ENCODE results near the gene ZNF497. TPM values are rescaled to one million over a fixed set of nuclear protein-coding genes. Genes with fewer than 3 reads are reported as not detected.
A peak's percentile ranks its signal among the peaks of the same experiment; 100 is the strongest.

The ZNF497 gene
- total and polyA plus RNA-seq, 2 of the 13 experiments (the other 11 are each of a cell fraction or from before 2014, with no cell fraction given), result 1.5 to 1.9 TPM

GRCh38 chr19:58406818-58407657, 44.5 kb upstream of the ZNF497 start (continued):
- TF ChIP-seq CTCF (CRISPR knock-in tag; IDR thresholded peaks at IDR 0.05) (peak; percentile 68), HDAC6 (IDR thresholded peaks at IDR 0.05; ENCODE audit: low read depth, low read length) (no peak), ZNF740 (CRISPR knock-in tag; IDR thresholded peaks at IDR 0.05) (no peak), EEA1 (CRISPR knock-in tag; IDR thresholded peaks at IDR 0.05; ENCODE audit: borderline replicate concordance) (no peak), THAP11 (CRISPR knock-in tag; IDR thresholded peaks at IDR 0.05) (peak; percentile 50), SRSF9 (IDR thresholded peaks at IDR 0.05; ENCODE audit: borderline replicate concordance, insufficient read depth, low read depth, low read length, poor library complexity, severe bottlenecking) (no peak), ELF1 (CRISPR knock-in tag; IDR thresholded peaks at IDR 0.05) (0 out of 2 replicates have a peak, but pooled peaks have one; percentile 14), SNAPC2 (CRISPR knock-in tag; IDR thresholded peaks at IDR 0.05) (0 out of 2 replicates have a peak, but pooled peaks have one; percentile 15), PITX1 (CRISPR knock-in tag; IDR thresholded peaks at IDR 0.05) (0 out of 2 replicates have a peak, but pooled peaks have one; percentile 41), USF2 (IDR thresholded peaks at IDR 0.05; ENCODE audit: low read depth, low read length) (no peak), USF2 (CRISPR knock-in tag; IDR thresholded peaks at IDR 0.05; ENCODE audit: borderline replicate concordance) (no peak), ZNF589 (CRISPR knock-in tag; conservative IDR thresholded peaks at IDR 0.05) (0 out of 2 replicates have a peak, but pooled peaks have one; percentile 57), HNF4A (CRISPR knock-in tag; IDR thresholded peaks at IDR 0.05) (0 out of 2 replicates have a peak, but pooled peaks have one; percentile 9), ZNF670 (CRISPR knock-in tag; IDR thresholded peaks at IDR 0.05; ENCODE audit: borderline replicate concordance) (no peak), CHD4 (IDR thresholded peaks at IDR 0.05; ENCODE audit: borderline replicate concordance, low read length) (no peak), TRAFD1 (CRISPR knock-in tag; IDR thresholded peaks at IDR 0.05; ENCODE audit: borderline replicate concordance) (no peak), ZNF605 (CRISPR knock-in tag; IDR thresholded peaks at IDR 0.05) (peak; percentile 60; the same call in 1 of the 2 replicates), RFX5 (IDR thresholded peaks at IDR 0.05; ENCODE audit: low read depth, low read length) (no peak)
